Right lobe of liver (tissue), 6 donors: ENCODE measurements around the gene ZNF791. TPM values are rescaled to one million over a fixed set of nuclear protein-coding genes. Genes with fewer than 3 reads are reported as not detected.

ENCODE experiments used
- ATAC-seq, 4 donors: fragments of 200-7000 bp; cut with Tn5 transposase; one replicate each; pipeline ENCODE4 v1.9.1; 2020; ENCODE audit warnings: mild to moderate bottlenecking in 4 of 4, moderate library complexity in 4 of 4
- DNase-seq, 3 donors: peaks; one replicate each; pipeline ENCODE4 v3.0.0-alpha.2; 2020
- H3K27ac ChIP-seq, 3 donors: fragments of 200-600 bp; one replicate each; pipeline ENCODE4 v1.8.0; 2022
- H3K27me3 ChIP-seq, 2 donors: fragments of 200-600 bp; one replicate each; pipeline ENCODE4 v1.8.0; 2022
- H3K36me3 ChIP-seq, 4 donors: fragments of 200-600 bp; sonication (generic) in 1 of 4; one replicate each; pipeline versions ENCODE4 v1.5.1 to v1.8.0; 2017 to 2022; ENCODE audit warnings: control low read depth in 1 of 4
- H3K4me1 ChIP-seq, 4 donors: fragments of 200-600 bp; sonication (generic) in 1 of 4; one replicate each; pipeline versions ENCODE4 v1.5.1 to v1.8.0; 2017 to 2022; ENCODE audit warnings: control low read depth in 1 of 4
- H3K4me3 ChIP-seq, 3 donors: fragments of 200-600 bp; one replicate each; pipeline ENCODE4 v1.8.0; 2022
- H3K9me3 ChIP-seq, 4 donors: fragments of 200-600 bp; sonication (generic) in 1 of 4; one replicate each; pipeline versions ENCODE4 v1.5.1 to v1.8.0; 2017 to 2022; ENCODE audit warnings: control low read depth in 1 of 4
- POLR2A ChIP-seq: fragments of 450-650 bp; IDR thresholded peaks from one replicate; pipeline ENCODE4 v1.6.1; 2017; ENCODE audit warnings: antibody characterized with exemption, mild to moderate bottlenecking
- WGBS: methylation state at CpG from one replicate; pipeline ENCODE4 v1.1.6; 2018; ENCODE audit warnings: low coverage, low lambda C conversion rate; ENCODE audit not compliant: insufficient coverage; ENCODE audit errors: missing lambda C conversion rate; 5-methylcytosine and 5-hydroxymethylcytosine counted together
- intact Hi-C, 2 donors: fragments of 100-400 bp; cut with DNase I; formaldehyde crosslinking; loops; one replicate each; pipeline versions ENCODE4 v1.11.2 to v1.14.1; 2022
- total RNA-seq, 6 experiments: library from RNA; depleted of rRNA in 2 of 6; stranded (reverse); fragments of >200 nt in 2 of 6; fragmentation: NEBNext Ultra II Directional in 3 of 6; extraction: Animal tissue kit (Norgen Biotek cat#: 25700) in 3 of 6; gene quantifications; one replicate each; pipeline versions ENCODE4 v1.1.0 to v1.2.4, GENCODE V29; 2016 to 2023
- TF ChIP-seq, protein P1 (sequence below), 4 donors: fragments of 200-600 bp in 3 of 4; fragments of 450-650 bp in 1 of 4; IDR thresholded peaks; one replicate each; pipeline versions ENCODE4 v1.5.1 to v1.8.0; 2016 to 2022; ENCODE audit warnings: antibody characterized with exemption in 4 of 4, mild to moderate bottlenecking in 2 of 4
- donor health status: DM: no; HTN: yes; CAD: no.
- donor health status: DM: no; HTN: no; CAD: no.
- donor health status: DM: no; HTN: no; CAD: no.
- donor health status: DM: no; HTN: yes; CAD: no.
- donor health status: DM: no; HTN: yes; CAD: no.

ZNF791 gene
- total RNA-seq, 6 experiments from 2014 or later: 5.5 to 10.7 (median 7.8) TPM

GRCh38 chr19:12680034-12680433 is 69.3 kb downstream of the ZNF791 start:
- peaks cover 0 to 42% (median 20%) of the 10 kb centered on the region in 4 donors for H3K36me3 ChIP-seq

DNA sequence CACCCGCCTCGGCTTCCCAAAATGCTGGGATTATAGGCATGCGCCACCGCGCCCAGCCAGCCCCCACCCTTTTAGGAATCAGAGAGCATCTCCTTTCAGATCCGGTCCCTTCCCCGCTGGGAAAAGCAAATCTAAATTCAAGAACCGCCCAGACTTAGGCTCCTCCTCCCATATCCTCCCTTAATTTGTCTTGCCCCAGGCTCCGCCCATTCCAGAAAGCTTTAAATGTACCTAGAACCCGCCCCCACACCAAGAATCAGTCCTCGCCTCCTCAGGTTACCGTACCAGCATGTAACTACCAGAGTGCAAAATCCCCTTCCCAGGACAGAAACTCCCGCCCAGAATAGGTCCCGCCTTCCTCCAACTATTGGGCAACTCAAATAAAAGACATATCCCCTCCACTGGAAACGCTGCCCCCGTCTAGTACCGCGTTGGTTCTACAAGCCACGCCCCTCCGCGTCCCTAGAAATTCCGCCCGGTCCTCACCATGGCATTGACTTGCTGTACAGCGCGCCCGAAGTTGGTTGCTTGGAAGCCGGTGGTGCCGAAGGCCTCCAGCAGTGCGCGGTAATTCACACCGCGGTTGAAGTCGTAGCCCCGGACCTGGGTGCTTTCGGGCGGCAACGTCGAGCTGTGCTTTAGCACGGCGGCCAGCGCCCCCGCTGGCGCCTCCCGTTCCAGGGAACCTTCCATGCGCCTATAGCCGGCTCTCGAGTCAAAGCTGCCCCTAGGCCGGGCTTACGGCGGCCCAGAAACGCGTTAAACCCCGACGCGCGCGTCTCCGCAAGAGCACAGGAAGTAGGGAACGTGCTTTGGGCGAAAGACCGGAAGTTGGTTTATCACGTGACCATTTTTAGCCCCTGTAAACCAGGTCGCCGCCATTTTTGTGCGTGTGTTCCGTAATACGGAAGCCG is 70.6 kb downstream of the ZNF791 start, which contains the start of gene DHPS:
TSS of gene DHPS (minus strand) at position 807 of the 914 bp plus-strand sequence. CDS start at position 693, 114 bp downstream.
- intact Hi-C loops: no loop called here
- peak; percentile 78 to 87 (median 84) for ATAC-seq
- WGBS: 0% methylated on average over 39 of the region's 68 CpGs

More at GRCh38 chr19:12680034-12680433, 69.3 kb downstream of the ZNF791 start:
- H3K27ac ChIP-seq: no peak overlapping the region
- no peak for ATAC-seq
- TF ChIP-seq, protein P1, sequence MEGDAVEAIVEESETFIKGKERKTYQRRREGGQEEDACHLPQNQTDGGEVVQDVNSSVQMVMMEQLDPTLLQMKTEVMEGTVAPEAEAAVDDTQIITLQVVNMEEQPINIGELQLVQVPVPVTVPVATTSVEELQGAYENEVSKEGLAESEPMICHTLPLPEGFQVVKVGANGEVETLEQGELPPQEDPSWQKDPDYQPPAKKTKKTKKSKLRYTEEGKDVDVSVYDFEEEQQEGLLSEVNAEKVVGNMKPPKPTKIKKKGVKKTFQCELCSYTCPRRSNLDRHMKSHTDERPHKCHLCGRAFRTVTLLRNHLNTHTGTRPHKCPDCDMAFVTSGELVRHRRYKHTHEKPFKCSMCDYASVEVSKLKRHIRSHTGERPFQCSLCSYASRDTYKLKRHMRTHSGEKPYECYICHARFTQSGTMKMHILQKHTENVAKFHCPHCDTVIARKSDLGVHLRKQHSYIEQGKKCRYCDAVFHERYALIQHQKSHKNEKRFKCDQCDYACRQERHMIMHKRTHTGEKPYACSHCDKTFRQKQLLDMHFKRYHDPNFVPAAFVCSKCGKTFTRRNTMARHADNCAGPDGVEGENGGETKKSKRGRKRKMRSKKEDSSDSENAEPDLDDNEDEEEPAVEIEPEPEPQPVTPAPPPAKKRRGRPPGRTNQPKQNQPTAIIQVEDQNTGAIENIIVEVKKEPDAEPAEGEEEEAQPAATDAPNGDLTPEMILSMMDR (IDR thresholded peaks at IDR 0.05): no peak
- TF ChIP-seq POLR2A: no peak
- intact Hi-C loops: no loop called here
- no peak overlapping the region for H3K4me3 ChIP-seq
- peaks cover 0 to 19% (median 0%) of the 10 kb centered on the region in 4 donors for H3K4me1 ChIP-seq
- WGBS: 78% methylated on average over 5 of the region's 9 CpGs
- H3K9me3 ChIP-seq: no peaks in the 10 kb centered on the region
- H3K27me3 ChIP-seq: no peaks in the 10 kb centered on the region
- DNase-seq: no peak

More for the DNA sequence above, 70.6 kb downstream of the ZNF791 start, which contains the start of gene DHPS:
- Histone ChIP-seq H3K4me3 (peak within 1 kb of the TSS; percentile 85 to 97 (median 94)), H3K9me3 (no peaks in the 10 kb centered on the region), H3K4me1 (peaks cover 0 to 19% (median 0%) of the 10 kb centered on the region in 4 donors), H3K27ac (peak within 1 kb of the TSS; percentile 77 to 93 (median 85)), H3K36me3 (peaks cover 0 to 29% (median 14%) of the 10 kb centered on the region in 4 donors), H3K27me3 (no peaks in the 10 kb centered on the region)
- TF ChIP-seq POLR2A: peak; percentile 66
- TF ChIP-seq, protein P1 (IDR thresholded peaks at IDR 0.05): no peak
- DNase-seq: peak; percentile 88 to 95 (median 93)

Other genes starting within 250 kb of the ZNF791 start
- gene ZNF442, start 245.2 kb upstream of the ZNF791 start, total RNA-seq: 1 to 10 TPM in 3 of 6 experiments, under 1 TPM in 3; 0.56 to 2.3 (median 1.3) TPM
- gene ZNF799, start 209.6 kb upstream of the ZNF791 start, total RNA-seq: 1 to 10 TPM; 2.3 to 2.8 (median 2.7) TPM
- 1 to 10 TPM in 5 of 6 experiments, under 1 TPM in 1; 1.00 to 3.1 (median 2.8) TPM for gene ZNF443, start 169.9 kb upstream of the ZNF791 start, total RNA-seq
- gene ZNF709, start 126.1 kb upstream of the ZNF791 start, total RNA-seq: under 1 TPM in 5 of 6 experiments, not detected in 1; 0.22 to 0.97 (median 0.49) TPM
- 1 to 10 TPM; 3.1 to 8.1 (median 5.3) TPM for gene ZNF564, start 59.4 kb upstream of the ZNF791 start, total RNA-seq
- gene ZNF490, start 107 bp upstream of the ZNF791 start, total RNA-seq: 1 to 10 TPM; 3.6 to 7.0 (median 4.3) TPM
- 10 to 100 TPM; 32.7 to 76.5 (median 53.6) TPM for gene MAN2B1, start 55.8 kb downstream of the ZNF791 start, total RNA-seq
- 1 to 10 TPM; 2.5 to 6.2 (median 4.2) TPM for gene WDR83, start 55.9 kb downstream of the ZNF791 start, total RNA-seq
- gene DHPS, start 71.0 kb downstream of the ZNF791 start, total RNA-seq: 10 to 100 TPM; 29.5 to 60.5 (median 45.8) TPM
- gene GNG14, start 77.1 kb downstream of the ZNF791 start, total RNA-seq: not detected
- 1 to 10 TPM; 1.6 to 4.9 (median 2.6) TPM for gene FBXW9, start 85.7 kb downstream of the ZNF791 start, total RNA-seq
- 10 to 100 TPM; 14.8 to 28.7 (median 19.6) TPM for gene TNPO2, start 113.0 kb downstream of the ZNF791 start, total RNA-seq
- 100 to 1,000 TPM in 4 of 6 experiments, 10 to 100 TPM in 2; 69.8 to 244 (median 106) TPM for gene TRIR, start 123.8 kb downstream of the ZNF791 start, total RNA-seq
- gene GET3, start 126.6 kb downstream of the ZNF791 start, total RNA-seq: 10 to 100 TPM; 22.3 to 35.8 (median 25.8) TPM
- not detected for gene BEST2, start 140.9 kb downstream of the ZNF791 start, total RNA-seq
- 10 to 100 TPM; 16.6 to 34.5 (median 17.6) TPM for gene HOOK2, start 164.6 kb downstream of the ZNF791 start, total RNA-seq
- 100 to 1,000 TPM in 2 of 6 experiments, 10 to 100 TPM in 4; 10.2 to 378 (median 66.0) TPM for gene JUNB, start 180.6 kb downstream of the ZNF791 start, total RNA-seq
- gene PRDX2, start 190.9 kb downstream of the ZNF791 start, total RNA-seq: 100 to 1,000 TPM; 164 to 466 (median 202) TPM
- 1 to 10 TPM in 3 of 6 experiments, under 1 TPM in 2, not detected in 1; 0.62 to 2.0 (median 1.2) TPM for gene THSD8, start 191.1 kb downstream of the ZNF791 start, total RNA-seq
- gene RNASEH2A, start 195.7 kb downstream of the ZNF791 start, total RNA-seq: 1 to 10 TPM; 2.1 to 7.1 (median 3.7) TPM
- not detected for gene RTBDN, start 223.7 kb downstream of the ZNF791 start, total RNA-seq
- gene MAST1, start 227.6 kb downstream of the ZNF791 start, total RNA-seq: under 1 TPM in 4 of 6 experiments, not detected in 2; 0.06 to 0.49 (median 0.34) TPM